ENCODE data around the gene TSPOAP1. TPM values are rescaled to one million over a fixed set of nuclear protein-coding genes. Genes with fewer than 3 reads are reported as not detected.

TSPOAP1 gene
- total RNA-seq, 1 donor from 2014 or later: 0.05 TPM

- Mint-ChIP-seq H3K27ac (ENCODE audit: unreplicated experiment) (no peak overlapping the region), H3K27me3 (ENCODE audit: unreplicated experiment) (no peaks in the 10 kb centered on the region), H3K36me3 (ENCODE audit: unreplicated experiment) (no peaks in the 10 kb centered on the region), H3K4me3 (ENCODE audit: unreplicated experiment) (no peak overlapping the region), H3K9me3 (ENCODE audit: unreplicated experiment) (no peaks in the 10 kb centered on the region), H3K4me1 (ENCODE audit: unreplicated experiment) (no peaks in the 10 kb centered on the region)
- TF ChIP-seq, protein P1, sequence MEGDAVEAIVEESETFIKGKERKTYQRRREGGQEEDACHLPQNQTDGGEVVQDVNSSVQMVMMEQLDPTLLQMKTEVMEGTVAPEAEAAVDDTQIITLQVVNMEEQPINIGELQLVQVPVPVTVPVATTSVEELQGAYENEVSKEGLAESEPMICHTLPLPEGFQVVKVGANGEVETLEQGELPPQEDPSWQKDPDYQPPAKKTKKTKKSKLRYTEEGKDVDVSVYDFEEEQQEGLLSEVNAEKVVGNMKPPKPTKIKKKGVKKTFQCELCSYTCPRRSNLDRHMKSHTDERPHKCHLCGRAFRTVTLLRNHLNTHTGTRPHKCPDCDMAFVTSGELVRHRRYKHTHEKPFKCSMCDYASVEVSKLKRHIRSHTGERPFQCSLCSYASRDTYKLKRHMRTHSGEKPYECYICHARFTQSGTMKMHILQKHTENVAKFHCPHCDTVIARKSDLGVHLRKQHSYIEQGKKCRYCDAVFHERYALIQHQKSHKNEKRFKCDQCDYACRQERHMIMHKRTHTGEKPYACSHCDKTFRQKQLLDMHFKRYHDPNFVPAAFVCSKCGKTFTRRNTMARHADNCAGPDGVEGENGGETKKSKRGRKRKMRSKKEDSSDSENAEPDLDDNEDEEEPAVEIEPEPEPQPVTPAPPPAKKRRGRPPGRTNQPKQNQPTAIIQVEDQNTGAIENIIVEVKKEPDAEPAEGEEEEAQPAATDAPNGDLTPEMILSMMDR (IDR thresholded peaks at IDR 0.05): no peak
- DNase-seq (ENCODE audit: extremely low spot score, unreplicated experiment): peak; percentile 78
Observed at GRCh38 chr17:58273453-58274104, 55.0 kb downstream of the TSPOAP1 start.

DNA sequence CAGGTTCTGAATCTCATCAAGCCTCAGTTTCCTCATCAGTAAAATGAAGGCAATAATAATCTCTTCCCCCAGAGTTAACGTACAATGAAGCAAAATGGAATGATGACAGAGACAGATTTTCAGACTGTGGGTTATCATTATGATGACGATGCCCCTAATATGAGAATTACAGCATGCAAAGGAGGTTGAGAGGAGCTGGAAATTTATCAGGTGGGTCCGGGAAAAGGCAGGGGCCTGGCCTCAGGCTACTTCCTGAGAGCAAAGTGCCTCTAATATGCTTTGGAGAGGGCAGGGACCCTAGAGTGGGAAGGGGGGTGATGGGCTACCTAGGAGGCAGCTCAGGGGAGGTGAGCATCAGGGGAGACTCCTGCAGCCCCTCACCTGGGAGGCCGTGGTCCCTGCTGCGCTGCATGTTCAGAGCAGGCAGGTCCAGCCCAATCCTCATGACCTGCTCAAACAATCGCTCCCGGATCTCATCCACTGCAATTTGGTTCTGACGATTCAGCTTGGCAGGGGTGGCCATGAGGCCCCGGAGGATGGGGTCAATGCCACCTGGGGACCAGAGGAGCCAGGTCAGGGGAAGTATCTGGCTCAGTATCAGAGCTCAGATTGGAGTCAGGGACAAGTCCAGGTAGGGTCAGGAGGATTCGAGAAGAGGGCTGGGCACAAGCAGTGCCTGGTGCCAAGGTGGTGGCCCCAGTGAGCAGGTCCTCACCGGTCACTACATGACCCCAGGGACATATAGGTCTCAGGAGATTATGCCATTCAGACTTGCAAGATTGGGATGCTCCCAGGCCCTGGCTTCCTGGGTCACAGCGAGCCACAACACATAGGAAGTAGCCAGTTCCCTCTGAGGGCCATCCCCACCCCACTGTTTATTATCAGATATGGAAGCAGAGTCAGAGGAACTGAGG is 56.0 kb downstream of the TSPOAP1 start:
- H3K9me3 Mint-ChIP-seq (ENCODE audit: unreplicated experiment): no peaks in the 10 kb centered on the region
- H3K27me3 Mint-ChIP-seq (ENCODE audit: unreplicated experiment): no peaks in the 10 kb centered on the region
- TF ChIP-seq, protein P1 (IDR thresholded peaks at IDR 0.05): no peak
- H3K4me3 Mint-ChIP-seq (ENCODE audit: unreplicated experiment): no peak overlapping the region
- DNase-seq (ENCODE audit: extremely low spot score, unreplicated experiment): peak; percentile 78
- no peaks in the 10 kb centered on the region for H3K36me3 Mint-ChIP-seq (ENCODE audit: unreplicated experiment)
- no peaks in the 10 kb centered on the region for H3K4me1 Mint-ChIP-seq (ENCODE audit: unreplicated experiment)
- H3K27ac Mint-ChIP-seq (ENCODE audit: unreplicated experiment): no peak overlapping the region

GRCh38 chr17:58271216-58271931 is 57.2 kb downstream of the TSPOAP1 start:
- Mint-ChIP-seq H3K27ac (ENCODE audit: unreplicated experiment) (no peak overlapping the region), H3K4me1 (ENCODE audit: unreplicated experiment) (no peaks in the 10 kb centered on the region), H3K27me3 (ENCODE audit: unreplicated experiment) (peaks cover 3% of the 10 kb centered on the region), H3K9me3 (ENCODE audit: unreplicated experiment) (no peaks in the 10 kb centered on the region), H3K4me3 (ENCODE audit: unreplicated experiment) (no peak overlapping the region), H3K36me3 (ENCODE audit: unreplicated experiment) (no peaks in the 10 kb centered on the region)
- DNase-seq (ENCODE audit: extremely low spot score, unreplicated experiment): peak; percentile 75
- TF ChIP-seq, protein P1 (IDR thresholded peaks at IDR 0.05): no peak

DNA sequence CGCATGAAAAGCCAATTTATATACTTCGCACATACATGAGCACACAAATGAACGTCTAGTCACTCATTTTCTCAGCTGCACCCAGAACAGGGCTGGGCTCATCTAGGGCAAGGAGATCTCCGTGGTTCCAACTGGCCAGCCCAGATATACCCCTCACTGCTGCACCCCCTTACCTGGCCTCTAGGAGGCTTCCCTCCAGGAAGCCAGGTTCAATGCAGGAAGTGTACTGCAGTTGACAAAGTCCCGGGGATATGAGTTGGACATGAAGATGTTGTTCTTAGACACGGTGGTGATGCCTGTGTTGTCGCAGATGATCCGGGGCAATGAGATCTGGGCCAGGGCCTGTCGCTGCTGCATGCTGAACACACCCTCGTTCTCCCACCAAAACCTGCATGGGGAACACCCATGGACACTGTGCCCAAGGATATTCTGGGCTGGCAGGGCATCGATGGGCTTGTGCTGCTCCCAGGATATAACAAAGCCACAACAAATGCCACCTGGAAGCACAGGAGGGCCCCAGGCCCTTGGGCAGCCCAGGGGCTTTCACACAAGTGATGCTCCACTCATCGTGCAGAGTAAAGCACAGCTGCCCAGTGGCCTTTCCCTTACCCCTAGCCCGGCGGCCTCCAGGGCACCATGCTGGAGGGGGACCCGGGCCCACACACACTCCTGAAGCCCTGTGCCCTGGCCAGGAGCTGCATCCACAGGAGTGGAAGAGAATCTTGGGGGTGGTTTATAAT is 57.9 kb downstream of the TSPOAP1 start:
- peak; percentile 82 for DNase-seq (ENCODE audit: extremely low spot score, unreplicated experiment)
- H3K27me3 Mint-ChIP-seq (ENCODE audit: unreplicated experiment): peaks cover 9% of the 10 kb centered on the region
- H3K9me3 Mint-ChIP-seq (ENCODE audit: unreplicated experiment): no peaks in the 10 kb centered on the region
- no peaks in the 10 kb centered on the region for H3K4me1 Mint-ChIP-seq (ENCODE audit: unreplicated experiment)
- TF ChIP-seq, protein P1 (IDR thresholded peaks at IDR 0.05): no peak
- H3K27ac Mint-ChIP-seq (ENCODE audit: unreplicated experiment): no peak overlapping the region
- H3K4me3 Mint-ChIP-seq (ENCODE audit: unreplicated experiment): no peak overlapping the region
- H3K36me3 Mint-ChIP-seq (ENCODE audit: unreplicated experiment): no peaks in the 10 kb centered on the region
